Fibroblast of mammary gland (primary cell): ENCODE results near the gene DTNB.

Experiments used
- DNase-seq: peaks from one replicate; pipeline ENCODE4 v3.0.0-alpha.2; 2010; ENCODE audit warnings: low read depth
- H3K4me3 ChIP-seq: 2 replicates; pipeline ENCODE4 v1.5.1; 2011; ENCODE audit warnings: low read depth, mild to moderate bottlenecking, low read length, moderate library complexity; ENCODE audit not compliant: control insufficient read depth
- TF ChIP-seq, protein P1 (sequence below): conservative IDR thresholded peaks from 2 replicates; pipeline ENCODE4 v1.5.1; 2011; ENCODE audit warnings: low read depth, low read length, inconsistent platforms; ENCODE audit not compliant: control insufficient read depth, insufficient read depth

The DTNB gene

DNA sequence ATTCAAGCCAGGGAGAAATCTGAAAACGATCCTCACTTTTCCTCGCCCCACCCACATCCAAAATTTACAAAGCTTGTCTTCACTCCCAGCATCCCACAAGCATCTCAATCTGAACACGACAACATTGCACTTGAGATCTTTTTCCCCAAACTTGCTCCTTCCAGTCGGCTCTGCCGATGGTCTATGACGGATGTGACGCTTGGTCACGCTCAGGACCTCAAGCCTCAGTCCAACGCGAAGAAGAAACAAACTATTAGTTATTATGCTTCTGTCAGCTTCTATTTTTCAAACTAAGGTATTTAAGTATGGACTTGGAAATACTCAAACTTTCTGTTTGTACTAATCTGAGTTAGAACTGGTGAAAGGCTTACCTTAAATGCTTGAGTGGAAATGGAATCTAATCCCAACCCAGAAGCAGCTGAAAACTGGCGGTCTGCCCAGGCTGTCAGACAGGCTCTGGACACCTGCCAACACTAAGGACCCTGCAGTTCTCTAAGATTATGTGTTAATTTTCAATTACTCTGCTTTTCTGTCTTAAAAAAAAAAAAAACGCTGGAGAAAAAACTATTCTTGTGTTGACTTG lies 199.5 kb downstream of the DTNB start:
- DNase-seq, result no peak
- TF ChIP-seq, protein P1, sequence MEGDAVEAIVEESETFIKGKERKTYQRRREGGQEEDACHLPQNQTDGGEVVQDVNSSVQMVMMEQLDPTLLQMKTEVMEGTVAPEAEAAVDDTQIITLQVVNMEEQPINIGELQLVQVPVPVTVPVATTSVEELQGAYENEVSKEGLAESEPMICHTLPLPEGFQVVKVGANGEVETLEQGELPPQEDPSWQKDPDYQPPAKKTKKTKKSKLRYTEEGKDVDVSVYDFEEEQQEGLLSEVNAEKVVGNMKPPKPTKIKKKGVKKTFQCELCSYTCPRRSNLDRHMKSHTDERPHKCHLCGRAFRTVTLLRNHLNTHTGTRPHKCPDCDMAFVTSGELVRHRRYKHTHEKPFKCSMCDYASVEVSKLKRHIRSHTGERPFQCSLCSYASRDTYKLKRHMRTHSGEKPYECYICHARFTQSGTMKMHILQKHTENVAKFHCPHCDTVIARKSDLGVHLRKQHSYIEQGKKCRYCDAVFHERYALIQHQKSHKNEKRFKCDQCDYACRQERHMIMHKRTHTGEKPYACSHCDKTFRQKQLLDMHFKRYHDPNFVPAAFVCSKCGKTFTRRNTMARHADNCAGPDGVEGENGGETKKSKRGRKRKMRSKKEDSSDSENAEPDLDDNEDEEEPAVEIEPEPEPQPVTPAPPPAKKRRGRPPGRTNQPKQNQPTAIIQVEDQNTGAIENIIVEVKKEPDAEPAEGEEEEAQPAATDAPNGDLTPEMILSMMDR, result no peak
- H3K4me3 ChIP-seq, result no peak overlapping the region

DNA sequence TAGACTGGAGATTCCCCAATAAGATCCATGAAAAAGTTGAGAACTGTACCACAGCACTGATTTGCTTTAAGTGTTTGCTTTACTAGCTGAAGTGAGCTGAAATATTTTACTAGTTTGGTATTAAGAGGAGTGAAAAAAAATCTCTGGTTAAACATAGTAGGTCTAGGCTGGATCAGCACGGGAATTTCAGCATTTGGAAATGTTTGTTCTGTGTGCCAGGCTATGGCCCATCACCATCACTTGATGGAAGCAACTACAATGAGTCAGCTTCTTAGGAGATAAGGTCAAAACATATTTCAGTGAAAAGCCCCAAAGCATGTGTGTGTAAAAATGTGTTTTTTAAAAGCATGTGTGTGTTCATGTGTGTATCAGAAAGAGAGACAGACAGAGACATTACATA lies 200.2 kb downstream of the DTNB start:
- TF ChIP-seq, protein P1, result no peak
- no peak for DNase-seq
- H3K4me3 ChIP-seq, result no peak overlapping the region

DNA sequence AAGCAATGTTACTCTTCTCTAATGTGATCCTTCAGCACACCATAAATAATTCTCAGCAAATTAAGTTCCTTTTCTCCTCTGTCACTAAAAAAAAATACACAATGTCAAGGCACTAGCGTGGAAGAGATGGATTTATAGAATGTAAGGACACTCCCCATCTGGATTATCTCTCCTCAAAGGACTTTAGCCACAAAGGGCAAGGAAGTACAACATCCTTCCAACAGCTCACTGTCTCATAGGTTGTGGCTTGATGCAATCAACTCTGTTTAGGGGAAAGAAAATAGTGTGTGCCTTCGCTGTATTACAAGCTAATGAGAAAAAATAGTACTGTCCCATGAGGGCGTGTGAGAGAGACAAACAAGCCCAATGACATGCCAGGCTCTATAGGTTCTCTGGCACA lies 202.6 kb downstream of the DTNB start:
- no peak for DNase-seq
- H3K4me3 ChIP-seq, result no peak overlapping the region
- TF ChIP-seq, protein P1, result no peak

DNA sequence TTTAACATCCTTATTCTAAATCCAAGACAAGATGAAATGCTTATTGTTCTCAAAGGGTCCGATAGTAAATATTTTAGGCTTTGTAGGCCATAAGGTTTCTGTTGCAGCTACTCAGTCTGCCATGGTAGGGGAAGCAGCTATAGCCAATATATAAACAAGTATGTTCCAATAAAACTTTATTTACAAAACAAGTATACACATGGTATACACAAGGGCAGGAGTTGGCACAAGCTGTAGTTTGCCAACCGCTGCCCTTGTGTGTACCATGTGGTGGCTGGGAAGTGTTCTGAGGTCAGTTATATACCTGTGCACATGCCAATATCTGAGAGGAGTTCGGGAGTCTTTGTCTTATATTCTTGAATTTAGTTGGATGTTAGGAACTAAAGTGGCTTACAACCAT lies 205.6 kb downstream of the DTNB start:
- TF ChIP-seq, protein P1, result no peak
- DNase-seq, result no peak
- no peak overlapping the region for H3K4me3 ChIP-seq

DNA sequence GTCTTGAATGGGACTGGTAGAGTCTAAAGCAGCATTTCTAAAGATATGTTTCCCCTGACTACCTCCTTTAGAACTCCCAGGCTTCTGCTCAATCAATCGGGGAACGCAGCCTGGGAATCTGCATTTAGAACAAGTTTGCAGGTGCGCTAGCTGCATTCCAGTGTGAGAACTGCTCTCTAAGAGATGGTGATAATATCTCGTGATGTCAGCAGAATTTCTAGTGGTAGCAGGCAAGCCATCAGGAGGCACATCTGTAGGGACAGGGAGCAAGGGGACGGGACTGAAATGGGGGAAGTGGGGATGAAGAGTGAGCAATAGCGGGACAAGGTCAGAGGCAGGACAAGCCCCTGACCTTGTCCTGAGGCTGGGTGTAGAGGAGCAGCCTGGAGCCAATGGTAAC lies 211.4 kb downstream of the DTNB start:
- no peak overlapping the region for H3K4me3 ChIP-seq
- TF ChIP-seq, protein P1, result no peak
- DNase-seq, result no peak

DNA sequence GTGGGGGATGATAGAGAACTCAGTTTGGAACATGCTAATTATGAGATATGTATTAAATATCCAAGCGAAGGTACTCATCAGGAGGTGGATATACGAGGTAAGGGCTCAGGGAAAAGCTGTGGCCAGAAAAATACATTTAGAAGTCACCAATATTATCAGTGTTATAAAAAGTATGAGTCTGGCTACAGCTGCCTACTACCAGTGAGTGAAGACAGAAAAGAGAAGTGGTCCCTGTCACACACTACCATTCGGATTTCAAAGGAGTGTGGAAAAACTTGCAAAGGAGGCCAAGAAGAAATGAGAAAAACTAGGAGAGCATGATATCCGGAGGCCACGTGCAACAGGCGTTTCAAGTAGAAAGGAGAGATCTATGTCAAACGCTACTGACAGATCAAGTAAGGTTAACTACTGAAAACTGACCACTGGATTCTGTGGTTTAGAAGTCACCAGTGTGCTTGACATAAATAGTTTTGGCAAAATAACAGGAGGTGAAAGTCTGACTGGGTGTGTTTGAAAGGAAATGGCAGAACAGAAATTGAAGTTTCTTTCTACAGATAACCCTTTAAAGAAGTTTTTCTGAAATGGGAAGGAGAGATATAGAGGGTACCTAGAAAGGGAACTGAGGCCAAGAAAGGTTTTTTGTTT lies 213.0 kb downstream of the DTNB start:
- no peak for DNase-seq
- TF ChIP-seq, protein P1, result no peak

More for the DNA sequence above, 213.0 kb downstream of the DTNB start:
- H3K4me3 ChIP-seq, result no peak overlapping the region
